PC-3 (cell line): Measurements from ENCODE around the gene OR8B4. TPM values are rescaled to one million over a fixed set of nuclear protein-coding genes. Genes with fewer than 3 reads are reported as not detected.

Experiments used
- ATAC-seq: fragments of 200-7000 bp; cut with Tn5 transposase; 2 replicates; pipeline ENCODE4 v1.9.1; 2020; ENCODE audit warnings: mild to moderate bottlenecking, moderate library complexity
- BruUV-seq: library from RNA; stranded (reverse); fragments of 400-500 nt; replicated peaks from 2 replicates; lab custom pipeline; 2021; lab: Mats Ljungman, UMichigan
- CTCF ChIA-PET: fragments of 300-600 bp; sonication (Branson Sonifier 250); formaldehyde crosslinking; loops from one replicate; lab custom pipeline; 2022; ENCODE audit warnings: antibody characterized with exemption; lab: Charles Lee
- POLR2A ChIA-PET: fragments of 300-600 bp; sonication (Branson Sonifier 250); formaldehyde crosslinking; loops from one replicate; lab custom pipeline; 2022; ENCODE audit warnings: antibody characterized with exemption; ENCODE audit not compliant: unreplicated experiment; lab: Charles Lee
- DNase-seq: peaks from one replicate; pipeline ENCODE4 v3.0.0-alpha.2; 2015
- H2AFZ ChIP-seq: fragments of 300-600 bp; sonication (generic); 2 replicates; pipeline ENCODE4 v1.6.0; 2016; ENCODE audit warnings: antibody characterized with exemption, low read length
- H3F3A ChIP-seq: fragments of 300-600 bp; sonication (generic); one replicate; pipeline ENCODE4 v1.6.0; 2017; ENCODE audit warnings: antibody characterized with exemption, low read length, control low read depth, mild to moderate bottlenecking; ENCODE audit not compliant: unreplicated experiment
- H3K27ac ChIP-seq: fragments of 300-600 bp; sonication (generic); 2 replicates; pipeline ENCODE4 v1.5.1; 2016; ENCODE audit warnings: mild to moderate bottlenecking, low read length
- H3K27me3 ChIP-seq: fragments of 300-600 bp; sonication (generic); 2 replicates; pipeline ENCODE4 v1.6.1; 2016; ENCODE audit warnings: low read length, mixed read lengths
- H3K36me3 ChIP-seq: fragments of 300-600 bp; sonication (generic); 2 replicates; pipeline ENCODE4 v1.6.1; 2016; ENCODE audit warnings: low read depth, mixed run types, low read length, mixed read lengths
- H3K4me1 ChIP-seq: fragments of 300-600 bp; sonication (generic); 2 replicates; pipeline ENCODE4 v1.5.1; 2016; ENCODE audit warnings: low read length; ENCODE audit not compliant: insufficient read depth
- H3K4me2 ChIP-seq: fragments of 300-600 bp; sonication (generic); 2 replicates; pipeline ENCODE4 v1.6.0; 2016; ENCODE audit warnings: low read length
- H3K4me3 ChIP-seq: fragments of 300-600 bp; sonication (generic); 2 replicates; pipeline ENCODE4 v1.5.1; 2016; ENCODE audit warnings: mild to moderate bottlenecking, low read length, mixed read lengths
- H3K79me2 ChIP-seq: fragments of 300-600 bp; sonication (generic); 2 replicates; pipeline ENCODE4 v1.6.1; 2017; ENCODE audit warnings: low read length, mixed read lengths
- H3K9ac ChIP-seq: fragments of 300-600 bp; sonication (generic); 2 replicates; pipeline ENCODE4 v1.6.0; 2016; ENCODE audit warnings: mild to moderate bottlenecking, low read length
- H3K9me2 ChIP-seq: fragments of 300-600 bp; sonication (generic); replicated peaks from 2 replicates; pipeline ENCODE4 v1.6.1; 2016; ENCODE audit warnings: mixed run types, low read length, mixed read lengths
- H3K9me3 ChIP-seq: fragments of 300-600 bp; sonication (generic); 2 replicates; pipeline ENCODE4 v1.6.1; 2016; ENCODE audit warnings: low read length, mixed read lengths
- H4K20me1 ChIP-seq: fragments of 300-600 bp; sonication (generic); 2 replicates; pipeline ENCODE4 v1.6.1; 2016; ENCODE audit warnings: low read length, mixed read lengths
- EZH2 ChIP-seq: fragments of 300-600 bp; sonication (generic); IDR thresholded peaks from one replicate; pipeline ENCODE4 v1.6.1; 2017; ENCODE audit warnings: antibody characterized with exemption, mild to moderate bottlenecking, low read length; ENCODE audit not compliant: unreplicated experiment
- EZH2phosphoT487 ChIP-seq: fragments of 300-600 bp; sonication (generic); IDR thresholded peaks from 2 replicates; pipeline ENCODE4 v1.6.1; 2018; ENCODE audit warnings: mild to moderate bottlenecking, antibody characterized with exemption, low read length, borderline replicate concordance
- intact Hi-C: fragments of 100-400 bp; cut with micrococcal nuclease; formaldehyde crosslinking; loops from 2 replicates; pipeline ENCODE4 v1.9.0; 2023
- total RNA-seq: library from RNA; depleted of rRNA; stranded (reverse); fragments of >200 nt; gene quantifications from 2 replicates; pipeline ENCODE4 v1.2.3, GENCODE V29; 2014
- TF ChIP-seq, protein P1 (sequence below): fragments of 300-600 bp; sonication (generic); conservative IDR thresholded peaks from 2 replicates; pipeline ENCODE4 v1.5.1; 2017; ENCODE audit warnings: antibody characterized with exemption, low read depth, mild to moderate bottlenecking, low read length

OR8B4 gene
- total RNA-seq, 1 experiment from 2014 or later = not detected

DNA sequence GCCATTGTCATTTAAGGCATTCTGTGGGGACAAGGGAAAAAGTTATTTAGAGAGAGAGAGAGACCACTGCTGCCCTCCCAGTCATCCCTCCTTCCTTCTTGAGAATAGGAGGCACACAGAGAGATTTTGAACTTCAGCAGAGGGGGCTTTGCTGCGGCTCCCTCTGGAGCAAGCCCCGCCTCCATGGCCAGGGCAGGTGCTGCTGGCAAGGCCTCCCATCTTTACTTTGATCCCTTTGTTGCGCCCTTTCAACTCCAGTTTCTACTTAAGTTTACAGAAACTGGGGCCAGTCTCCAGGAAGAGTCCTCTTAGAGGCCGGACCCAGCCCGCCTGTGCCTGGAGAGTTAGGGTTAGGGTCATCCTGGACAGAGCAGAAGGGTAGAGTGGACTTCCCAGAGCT, 16.4 kb upstream of the OR8B4 start:
- no peaks in the 10 kb centered on the region for H3K36me3 ChIP-seq
- no peak overlapping the region for H3K27ac ChIP-seq
- no peak for DNase-seq
- intact Hi-C loops = no loop called here
- ChIA-PET POLR2A (no interaction called here), CTCF (no interaction called here)
- H3F3A ChIP-seq = no peaks in the 10 kb centered on the region
- H3K9me3 ChIP-seq = no peaks in the 10 kb centered on the region
- no TSS peak for BruUV-seq
- H3K27me3 ChIP-seq = peaks cover 88% of the 10 kb centered on the region
- no peak overlapping the region for H2AFZ ChIP-seq
- H3K4me3 ChIP-seq = no peak overlapping the region
- no peaks in the 10 kb centered on the region for H3K9me2 ChIP-seq
- TF ChIP-seq EZH2 = no peak
- no peak for TF ChIP-seq EZH2phosphoT487
- TF ChIP-seq, protein P1, sequence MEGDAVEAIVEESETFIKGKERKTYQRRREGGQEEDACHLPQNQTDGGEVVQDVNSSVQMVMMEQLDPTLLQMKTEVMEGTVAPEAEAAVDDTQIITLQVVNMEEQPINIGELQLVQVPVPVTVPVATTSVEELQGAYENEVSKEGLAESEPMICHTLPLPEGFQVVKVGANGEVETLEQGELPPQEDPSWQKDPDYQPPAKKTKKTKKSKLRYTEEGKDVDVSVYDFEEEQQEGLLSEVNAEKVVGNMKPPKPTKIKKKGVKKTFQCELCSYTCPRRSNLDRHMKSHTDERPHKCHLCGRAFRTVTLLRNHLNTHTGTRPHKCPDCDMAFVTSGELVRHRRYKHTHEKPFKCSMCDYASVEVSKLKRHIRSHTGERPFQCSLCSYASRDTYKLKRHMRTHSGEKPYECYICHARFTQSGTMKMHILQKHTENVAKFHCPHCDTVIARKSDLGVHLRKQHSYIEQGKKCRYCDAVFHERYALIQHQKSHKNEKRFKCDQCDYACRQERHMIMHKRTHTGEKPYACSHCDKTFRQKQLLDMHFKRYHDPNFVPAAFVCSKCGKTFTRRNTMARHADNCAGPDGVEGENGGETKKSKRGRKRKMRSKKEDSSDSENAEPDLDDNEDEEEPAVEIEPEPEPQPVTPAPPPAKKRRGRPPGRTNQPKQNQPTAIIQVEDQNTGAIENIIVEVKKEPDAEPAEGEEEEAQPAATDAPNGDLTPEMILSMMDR = no peak
- H4K20me1 ChIP-seq = no peaks in the 10 kb centered on the region
- H3K4me1 ChIP-seq = no peaks in the 10 kb centered on the region
- H3K9ac ChIP-seq = no peak overlapping the region
- H3K4me2 ChIP-seq = no peak overlapping the region
- H3K79me2 ChIP-seq = no peaks in the 10 kb centered on the region
- no peak for ATAC-seq

DNA sequence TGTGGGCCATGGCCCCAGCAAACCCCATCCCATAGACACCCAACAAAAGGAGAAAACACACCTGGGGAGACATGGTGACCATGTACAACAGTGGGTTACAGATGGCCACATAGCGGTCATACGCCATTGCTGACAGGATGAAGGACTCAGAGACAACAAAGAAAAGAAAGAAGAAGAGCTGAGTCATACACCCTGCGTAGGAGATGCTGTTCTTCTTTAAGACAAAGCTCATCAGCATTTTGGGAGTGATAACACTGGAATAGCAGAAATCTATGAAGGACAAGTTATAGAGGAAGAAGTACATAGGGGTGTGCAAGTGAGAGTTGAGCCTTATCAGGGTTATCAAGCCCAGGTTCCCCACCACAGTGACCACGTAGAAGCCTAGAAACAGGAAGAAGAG, 15.9 kb upstream of the OR8B4 start:
- Histone ChIP-seq H3K4me2 (no peak overlapping the region), H3K27ac (no peak overlapping the region), H4K20me1 (no peaks in the 10 kb centered on the region), H3K36me3 (no peaks in the 10 kb centered on the region), H3K9me2 (no peaks in the 10 kb centered on the region), H3K27me3 (peaks cover 93% of the 10 kb centered on the region), H3K9me3 (no peaks in the 10 kb centered on the region), H3K4me3 (no peak overlapping the region), H3K4me1 (no peaks in the 10 kb centered on the region), H3K9ac (no peak overlapping the region), H3F3A (no peaks in the 10 kb centered on the region), H3K79me2 (no peaks in the 10 kb centered on the region), H2AFZ (no peak overlapping the region)
- intact Hi-C loops = no loop called here
- no TSS peak for BruUV-seq
- no peak for ATAC-seq
- TF ChIP-seq, protein P1 = no peak
- no peak for TF ChIP-seq EZH2
- no peak for TF ChIP-seq EZH2phosphoT487
- no peak for DNase-seq
- ChIA-PET POLR2A (no interaction called here), CTCF (no interaction called here)

DNA sequence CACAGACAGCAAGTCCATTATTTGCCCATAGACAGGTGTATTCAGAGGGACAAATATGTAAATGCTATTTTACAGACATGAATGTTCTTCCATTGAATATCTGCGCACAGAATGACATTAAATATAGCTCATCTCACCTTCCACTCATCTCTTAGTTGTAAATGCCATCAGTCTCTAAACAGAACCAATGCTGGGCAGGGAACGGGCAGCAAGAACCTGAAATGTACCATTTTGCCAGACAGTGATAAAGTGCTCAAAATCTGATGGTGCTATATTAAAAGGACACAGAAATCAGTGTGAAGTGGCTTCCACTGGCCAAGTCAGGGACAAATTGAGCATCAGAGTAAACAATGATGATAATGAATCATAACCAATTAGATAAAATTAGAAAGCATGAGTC, 10.0 kb upstream of the OR8B4 start:
- ATAC-seq = no peak

More for the DNA sequence above, 10.0 kb upstream of the OR8B4 start:
- Histone ChIP-seq H3K9ac (no peak overlapping the region), H4K20me1 (no peaks in the 10 kb centered on the region), H3K4me2 (no peak overlapping the region), H3F3A (no peaks in the 10 kb centered on the region), H3K4me3 (no peak overlapping the region), H3K9me2 (no peaks in the 10 kb centered on the region), H3K36me3 (no peaks in the 10 kb centered on the region), H3K79me2 (no peaks in the 10 kb centered on the region), H3K27me3 (peaks cover 86% of the 10 kb centered on the region), H3K27ac (no peak overlapping the region), H2AFZ (no peak overlapping the region), H3K9me3 (no peaks in the 10 kb centered on the region), H3K4me1 (no peaks in the 10 kb centered on the region)
- TF ChIP-seq EZH2phosphoT487 (no peak), EZH2 (no peak)
- TF ChIP-seq, protein P1 = no peak
- CTCF ChIA-PET = interaction anchor here (0.6 kb wide), 1 partner anchor 116 kb away, joined by 4 read pairs; no protein-coding TSS in a partner anchor
- no TSS peak for BruUV-seq
- no peak for DNase-seq
- POLR2A ChIA-PET = no interaction called here
- intact Hi-C loops = no loop called here
